BJ (cell line): ENCODE results near the gene NLRP12. TPM values are rescaled to one million over a fixed set of nuclear protein-coding genes. Genes with fewer than 3 reads are reported as not detected.

Experiments used
- CTCF ChIA-PET: fragments of 350-600 bp; formaldehyde crosslinking; extraction: SDS; loops from one replicate; lab custom pipeline; 2021; ENCODE audit warnings: antibody characterized with exemption, inconsistent platforms; lab: Yijun Ruan, JAX
- POLR2A ChIA-PET: fragments of 300-600 bp; sonication (Branson Sonifier 250); formaldehyde crosslinking; extraction: SDS; loops from one replicate; lab custom pipeline; 2021; ENCODE audit warnings: antibody characterized with exemption; lab: Charles Lee
- DNase-seq: peaks from one replicate; pipeline ENCODE4 v3.0.0-alpha.2; 2011; ENCODE audit warnings: low read depth
- H3K27me3 ChIP-seq: 2 replicates; pipeline ENCODE4 v1.6.0; 2011; ENCODE audit warnings: low read length; ENCODE audit not compliant: control insufficient read depth, insufficient read depth
- H3K36me3 ChIP-seq: 2 replicates; pipeline ENCODE4 v1.5.1; 2011; ENCODE audit warnings: low read length; ENCODE audit not compliant: control insufficient read depth, insufficient read depth
- H3K4me3 ChIP-seq: 2 replicates; pipeline ENCODE4 v1.5.1; 2011; ENCODE audit warnings: low read depth, mild to moderate bottlenecking, control low read depth, low read length
- CTCF ChIP-seq: IDR thresholded peaks from 2 replicates; pipeline ENCODE4 v1.5.1; 2011; ENCODE audit warnings: low read depth, mild to moderate bottlenecking, control low read depth, inconsistent platforms, low read length, moderate library complexity; ENCODE audit not compliant: insufficient read depth
- polyA plus RNA-seq: library from polyadenylated mRNA; depleted of rRNA; stranded (reverse); fragments of >200 nt; gene quantifications from 2 replicates; pipeline ENCODE4 v1.2.3, GENCODE V29; 2011

Gene NLRP12
- polyA plus RNA-seq, 1 experiment = not detected

- H3K36me3 ChIP-seq = no peaks in the 10 kb centered on the region
- peaks cover 2% of the 10 kb centered on the region for H3K27me3 ChIP-seq
- ChIA-PET POLR2A (no interaction called here), CTCF (interaction anchor here (0.6 to 1.3 kb wide), 2 partner anchors 36 to 204 kb away, joined by 3 read pairs; no protein-coding TSS in a partner anchor)
- no peak for TF ChIP-seq CTCF
- H3K4me3 ChIP-seq = no peak overlapping the region
- no peak for DNase-seq
Observed at GRCh38 chr19:53828531-53828930, 4.4 kb upstream of the NLRP12 start.

GRCh38 chr19:53826876-53827275 is 2.8 kb upstream of the NLRP12 start:
- ChIA-PET POLR2A (no interaction called here), CTCF (interaction anchor here (1.3 to 1.4 kb wide), 2 partner anchors 14 to 18 kb away, joined by 4 to 5 read pairs; no protein-coding TSS in a partner anchor)
- Histone ChIP-seq H3K4me3 (no peak overlapping the region), H3K36me3 (no peaks in the 10 kb centered on the region), H3K27me3 (peaks cover 2% of the 10 kb centered on the region)
- DNase-seq = no peak
- TF ChIP-seq CTCF = no peak

GRCh38 chr19:53823380-53824120 is 564 bp downstream of the NLRP12 start:
- ChIA-PET CTCF (interaction anchor here (0.6 to 1.7 kb wide), 2 partner anchors 15 to 597 kb away, joined by 3 to 4 read pairs; no protein-coding TSS in a partner anchor), POLR2A (no interaction called here)
- Histone ChIP-seq H3K36me3 (no peaks in the 10 kb centered on the region), H3K27me3 (no peaks in the 10 kb centered on the region), H3K4me3 (no peak overlapping the region)
- no peak for DNase-seq
- TF ChIP-seq CTCF = no peak

- CTCF ChIA-PET = interaction anchor here (0.6 to 5.7 kb wide), 3 partner anchors 11 to 204 kb away, joined by 4 to 29 read pairs (median 6); no protein-coding TSS in a partner anchor
- Histone ChIP-seq H3K4me3 (no peak overlapping the region), H3K27me3 (no peaks in the 10 kb centered on the region), H3K36me3 (no peaks in the 10 kb centered on the region)
- TF ChIP-seq CTCF = no peak
- DNase-seq = no peak
- POLR2A ChIA-PET = no interaction called here
Observed at GRCh38 chr19:53819861-53820260, 4.3 kb downstream of the NLRP12 start.

GRCh38 chr19:53818756-53819155 is 5.4 kb downstream of the NLRP12 start:
- ChIA-PET CTCF (interaction anchor here (0.9 to 5.7 kb wide), 2 partner anchors 10 to 26 kb away, joined by 3 to 29 read pairs; no protein-coding TSS in a partner anchor), POLR2A (no interaction called here)
- Histone ChIP-seq H3K4me3 (no peak overlapping the region), H3K36me3 (no peaks in the 10 kb centered on the region), H3K27me3 (no peaks in the 10 kb centered on the region)
- DNase-seq = no peak
- no peak for TF ChIP-seq CTCF
